Karpas-422 (cell line): ENCODE results near the gene TERB1. TPM values are rescaled to one million over a fixed set of nuclear protein-coding genes. Genes with fewer than 3 reads are reported as not detected.

Source experiments
- DNase-seq: peaks from one replicate; pipeline ENCODE4 v3.0.0-alpha.2; 2015
- H2AFZ ChIP-seq: fragments of 200-600 bp; sonication (generic); 2 replicates; pipeline ENCODE4 v1.6.1; 2014; ENCODE audit warnings: antibody characterized with exemption, low read length, mixed read lengths
- H3K27ac ChIP-seq: fragments of 200-600 bp; sonication (generic); 2 replicates; pipeline ENCODE4 v1.5.1; 2014; ENCODE audit warnings: mild to moderate bottlenecking, low read length, moderate library complexity
- H3K27me3 ChIP-seq: fragments of 200-600 bp; sonication (generic); 2 replicates; pipeline ENCODE4 v1.6.1; 2014; ENCODE audit warnings: low read length, mixed read lengths
- H3K36me3 ChIP-seq: fragments of 200-600 bp; sonication (generic); 2 replicates; pipeline ENCODE4 v1.6.1; 2014; ENCODE audit warnings: low read length, mixed read lengths; ENCODE audit not compliant: insufficient read depth
- H3K4me1 ChIP-seq: fragments of 200-600 bp; sonication (generic); 2 replicates; pipeline ENCODE4 v1.6.1; 2014; ENCODE audit warnings: mild to moderate bottlenecking, low read length, mixed read lengths
- H3K4me2 ChIP-seq: fragments of 200-600 bp; sonication (generic); 2 replicates; pipeline ENCODE4 v1.6.1; 2014; ENCODE audit warnings: low read length, low read depth, mild to moderate bottlenecking; ENCODE audit not compliant: poor library complexity, severe bottlenecking
- H3K4me3 ChIP-seq: fragments of 200-600 bp; sonication (generic); 2 replicates; pipeline ENCODE4 v1.5.1; 2014; ENCODE audit warnings: mild to moderate bottlenecking, antibody characterized with exemption, low read length, mixed read lengths
- H3K79me2 ChIP-seq: fragments of 200-600 bp; sonication (generic); 2 replicates; pipeline ENCODE4 v1.6.1; 2014; ENCODE audit warnings: mild to moderate bottlenecking, low read length, mixed read lengths
- H3K9ac ChIP-seq: fragments of 200-600 bp; sonication (generic); 2 replicates; pipeline ENCODE4 v1.6.0; 2014; ENCODE audit warnings: low read length
- H3K9me2 ChIP-seq: fragments of 200-600 bp; sonication (generic), shearing (Covaris generic); replicated peaks from 2 replicates; pipeline ENCODE4 v1.6.0; 2014; ENCODE audit warnings: mild to moderate bottlenecking, low read length, moderate library complexity; ENCODE audit not compliant: insufficient read depth
- H3K9me3 ChIP-seq: fragments of 300-700, 200-600 bp; sonication (generic); 2 replicates; pipeline ENCODE4 v1.6.1; 2014; ENCODE audit warnings: low read length, mixed read lengths
- H4K20me1 ChIP-seq: fragments of 200-600 bp; sonication (generic); 2 replicates; pipeline ENCODE4 v1.6.1; 2014; ENCODE audit warnings: mild to moderate bottlenecking, antibody characterized with exemption, low read length, low read depth; ENCODE audit not compliant: insufficient read depth
- total RNA-seq: library from RNA; depleted of rRNA; stranded (reverse); fragments of >200 nt; shearing (Covaris generic); gene quantifications from 2 replicates; pipeline ENCODE4 v1.2.3, GENCODE V29; 2014; ENCODE audit warnings: low replicate concordance; rRNA removed

Gene TERB1, protein sequence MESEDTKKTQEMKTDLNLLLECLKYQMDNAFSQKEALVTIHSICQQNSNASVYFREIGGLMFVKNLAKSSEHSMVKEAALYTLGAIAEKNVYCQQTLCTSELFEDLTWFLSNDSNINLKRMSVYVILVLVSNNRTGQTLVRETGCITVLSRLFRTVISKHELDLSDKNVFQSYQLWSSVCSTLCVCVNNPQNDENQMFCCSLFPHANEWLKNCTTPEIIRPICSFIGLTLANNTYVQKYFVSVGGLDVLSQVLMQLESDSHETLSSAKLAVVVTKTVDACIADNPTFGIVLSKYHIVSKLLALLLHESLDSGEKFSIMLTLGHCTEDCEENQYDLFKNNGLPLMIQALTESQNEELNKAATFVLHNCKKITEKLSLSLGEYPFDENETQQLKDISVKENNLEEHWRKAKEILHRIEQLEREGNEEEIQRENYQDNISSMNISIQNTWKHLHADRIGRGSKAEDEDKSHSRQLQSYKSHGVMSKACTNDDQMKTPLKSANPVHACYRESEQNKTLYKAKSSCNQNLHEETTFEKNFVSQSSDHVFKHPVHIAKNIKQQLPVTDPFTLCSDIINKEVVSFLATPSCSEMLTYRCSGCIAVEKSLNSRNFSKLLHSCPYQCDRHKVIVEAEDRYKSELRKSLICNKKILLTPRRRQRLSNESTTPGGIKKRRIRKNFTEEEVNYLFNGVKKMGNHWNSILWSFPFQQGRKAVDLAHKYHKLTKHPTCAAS
- total RNA-seq: not detected in 2 replicates

DNA sequence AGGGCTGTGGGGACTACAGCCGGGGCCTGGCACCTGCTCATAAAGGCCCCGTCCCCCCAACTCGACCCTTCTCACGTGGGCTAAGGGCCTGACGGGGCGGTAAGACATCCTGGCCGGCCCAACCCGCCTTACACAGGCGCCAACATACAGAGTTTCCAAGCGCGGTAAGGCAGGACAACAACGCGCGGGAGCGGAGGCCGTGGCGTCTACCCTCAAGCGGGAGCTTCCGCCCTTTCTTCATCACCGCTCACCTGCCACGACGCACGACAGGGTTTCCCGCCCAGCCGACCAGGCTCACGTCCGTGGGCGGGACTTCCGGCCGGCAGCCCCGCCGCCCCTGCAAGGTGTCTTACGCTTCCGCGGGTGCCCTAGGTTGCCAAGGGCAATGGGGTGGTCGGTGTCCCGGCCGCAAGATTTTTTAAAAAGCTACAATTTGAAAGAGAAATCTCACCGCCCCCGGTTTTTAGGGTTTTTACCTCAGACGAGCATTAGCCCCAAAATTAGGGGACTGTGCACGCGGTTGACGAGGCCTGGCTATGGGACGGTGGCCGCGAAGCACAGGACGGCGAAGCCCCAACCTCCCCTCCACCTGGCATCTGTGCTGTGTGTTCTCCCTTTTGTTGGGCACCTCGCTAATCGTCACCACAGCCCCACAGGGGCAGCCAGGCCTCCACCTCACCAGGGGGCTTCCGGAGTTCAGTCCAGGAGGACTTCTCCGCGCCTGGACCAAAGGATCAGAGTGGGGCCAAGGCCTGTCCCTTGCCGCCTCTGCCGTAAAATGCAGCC is at the start of gene TERB1:
Gene TERB1, minus strand, starts transcription at position 265 of the 786 bp plus-strand sequence. CDS start 4,786 bp downstream, outside the sequence.
- Histone ChIP-seq H3K9ac (no peak within 1 kb of the TSS), H3K27ac (no peak within 1 kb of the TSS), H3K4me2 (no peak within 1 kb of the TSS), H4K20me1 (no peaks in the 10 kb centered on the region), H3K9me2 (no peaks in the 10 kb centered on the region), H3K4me1 (no peaks in the 10 kb centered on the region), H3K4me3 (no peak within 1 kb of the TSS), H2AFZ (no peak within 1 kb of the TSS), H3K27me3 (no peaks in the 10 kb centered on the region), H3K79me2 (no peaks in the 10 kb centered on the region), H3K9me3 (no peaks in the 10 kb centered on the region), H3K36me3 (peaks cover 26% of the 10 kb centered on the region; the same call in 1 of the 2 replicates)
- DNase-seq: no peak

DNA sequence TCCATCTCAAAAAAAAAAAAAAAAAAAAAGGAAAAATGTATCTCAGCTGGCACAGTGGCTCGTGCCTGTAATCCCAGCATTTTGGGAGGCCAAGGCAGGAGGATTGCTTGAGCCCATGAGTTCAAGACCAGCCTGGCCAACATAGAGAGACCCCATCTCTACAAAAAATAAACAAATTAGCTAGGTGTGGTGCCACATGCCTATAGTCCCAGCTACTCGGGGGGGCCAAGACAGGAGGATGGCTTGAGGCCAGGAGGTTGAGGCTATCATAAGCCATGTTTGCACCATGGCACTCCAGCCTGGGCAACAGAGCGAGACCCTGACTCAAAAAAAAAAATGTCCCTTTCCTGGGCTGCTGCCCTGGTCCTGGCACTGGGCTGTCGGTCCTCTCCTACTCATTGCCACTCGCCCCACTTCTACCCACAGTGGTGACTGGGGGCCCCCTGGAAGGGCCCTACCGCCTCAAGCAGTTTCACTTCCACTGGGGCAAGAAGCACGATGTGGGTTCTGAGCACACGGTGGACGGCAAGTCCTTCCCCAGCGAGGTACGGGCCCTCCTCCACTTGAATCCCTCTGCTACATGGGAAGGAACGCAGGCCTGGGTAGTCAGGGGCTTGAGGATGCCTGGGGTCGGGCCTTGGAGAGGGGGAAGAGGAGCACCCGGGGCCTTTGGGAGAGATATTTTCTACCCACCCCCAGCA is 48.9 kb upstream of the TERB1 start:
- Histone ChIP-seq H3K27me3 (no peaks in the 10 kb centered on the region), H3K27ac (no peak overlapping the region), H3K36me3 (no peaks in the 10 kb centered on the region), H4K20me1 (no peaks in the 10 kb centered on the region), H3K79me2 (no peaks in the 10 kb centered on the region), H2AFZ (no peak overlapping the region), H3K4me3 (no peak overlapping the region), H3K9me2 (no peaks in the 10 kb centered on the region), H3K4me1 (peaks cover 10% of the 10 kb centered on the region), H3K9ac (no peak overlapping the region), H3K4me2 (no peak overlapping the region), H3K9me3 (no peaks in the 10 kb centered on the region)
- no peak for DNase-seq

- no peak overlapping the region for H3K4me3 ChIP-seq
- H3K4me1 ChIP-seq: peaks cover 10% of the 10 kb centered on the region
- H2AFZ ChIP-seq: no peak overlapping the region
- H3K27ac ChIP-seq: no peak overlapping the region
- no peaks in the 10 kb centered on the region for H3K36me3 ChIP-seq
- H3K9ac ChIP-seq: no peak overlapping the region
- DNase-seq: no peak
- no peaks in the 10 kb centered on the region for H4K20me1 ChIP-seq
- no peaks in the 10 kb centered on the region for H3K27me3 ChIP-seq
- no peaks in the 10 kb centered on the region for H3K79me2 ChIP-seq
- no peaks in the 10 kb centered on the region for H3K9me2 ChIP-seq
- no peaks in the 10 kb centered on the region for H3K9me3 ChIP-seq
- no peak overlapping the region for H3K4me2 ChIP-seq
These were observed 48.2 kb upstream of the TERB1 start for GRCh38 chr16:66849549-66849948.

- Histone ChIP-seq H4K20me1 (no peaks in the 10 kb centered on the region), H2AFZ (no peak overlapping the region), H3K27ac (no peak overlapping the region), H3K9me2 (no peaks in the 10 kb centered on the region), H3K79me2 (no peaks in the 10 kb centered on the region), H3K9ac (no peak overlapping the region), H3K4me2 (no peak overlapping the region), H3K9me3 (no peaks in the 10 kb centered on the region), H3K36me3 (no peaks in the 10 kb centered on the region), H3K4me3 (no peak overlapping the region), H3K4me1 (peaks cover 10% of the 10 kb centered on the region), H3K27me3 (no peaks in the 10 kb centered on the region)
- DNase-seq: no peak
These were observed 47.6 kb upstream of the TERB1 start for GRCh38 chr16:66849021-66849420.

DNA sequence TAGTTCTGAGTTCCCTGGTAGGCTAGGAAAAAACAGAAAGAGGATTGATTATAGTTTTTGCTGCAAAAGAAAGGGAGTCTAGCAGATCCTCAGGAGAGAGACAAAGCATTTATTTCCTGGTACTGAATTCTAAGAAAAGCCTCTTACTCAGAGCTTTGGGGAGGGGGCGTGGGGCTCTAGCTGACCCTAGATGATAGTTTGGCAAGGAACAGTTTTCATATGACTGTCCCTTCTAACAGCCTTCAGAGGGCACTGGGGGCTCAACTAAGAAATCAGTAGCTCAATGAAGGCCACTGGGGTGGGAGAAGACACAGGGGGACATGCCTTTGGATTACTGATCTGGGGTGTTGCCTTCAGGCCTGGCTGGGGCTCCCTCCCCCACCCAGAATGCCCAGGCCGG is 46.8 kb upstream of the TERB1 start:
- no peaks in the 10 kb centered on the region for H3K36me3 ChIP-seq
- DNase-seq: no peak
- no peaks in the 10 kb centered on the region for H3K9me3 ChIP-seq
- H3K9me2 ChIP-seq: no peaks in the 10 kb centered on the region
- H3K27ac ChIP-seq: no peak overlapping the region
- H3K27me3 ChIP-seq: no peaks in the 10 kb centered on the region
- no peak overlapping the region for H2AFZ ChIP-seq
- H3K4me1 ChIP-seq: peaks cover 10% of the 10 kb centered on the region
- no peak overlapping the region for H3K9ac ChIP-seq
- H4K20me1 ChIP-seq: no peaks in the 10 kb centered on the region
- no peak overlapping the region for H3K4me2 ChIP-seq
- H3K79me2 ChIP-seq: no peaks in the 10 kb centered on the region
- no peak overlapping the region for H3K4me3 ChIP-seq

DNA sequence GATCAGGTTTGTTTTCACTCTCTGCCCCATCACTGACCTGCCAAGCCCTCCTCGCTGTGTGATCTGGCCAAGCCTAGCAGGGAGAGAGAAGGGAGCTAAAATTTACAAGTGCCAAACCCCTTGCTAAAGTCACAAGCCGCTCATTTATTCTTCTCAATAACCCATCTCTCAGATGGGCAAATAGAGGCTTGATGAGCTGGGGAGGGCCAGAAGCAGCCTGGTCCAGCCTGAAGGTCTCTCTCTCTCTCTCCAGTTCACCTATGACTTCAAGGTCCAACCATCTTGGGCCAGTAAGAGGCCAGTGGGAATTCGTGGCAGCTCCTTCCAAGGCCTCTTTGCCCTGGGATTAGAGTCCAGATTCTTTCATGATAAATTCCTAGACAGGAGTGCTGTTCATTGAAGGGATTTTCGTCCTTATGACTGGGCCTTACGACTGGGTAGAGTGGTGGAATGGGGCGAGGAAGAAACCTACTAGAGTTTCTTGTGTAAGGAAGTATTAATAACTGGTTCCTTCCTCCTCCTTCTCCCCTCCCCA is 46.2 kb upstream of the TERB1 start:
- Histone ChIP-seq H3K79me2 (no peaks in the 10 kb centered on the region), H4K20me1 (no peaks in the 10 kb centered on the region), H3K9me3 (no peaks in the 10 kb centered on the region), H3K27me3 (no peaks in the 10 kb centered on the region), H3K4me3 (no peak overlapping the region), H3K9me2 (no peaks in the 10 kb centered on the region), H3K36me3 (no peaks in the 10 kb centered on the region), H3K9ac (no peak overlapping the region), H3K4me2 (no peak overlapping the region), H3K27ac (no peak overlapping the region), H2AFZ (no peak overlapping the region), H3K4me1 (peaks cover 10% of the 10 kb centered on the region)
- DNase-seq: no peak

- Histone ChIP-seq H3K4me3 (no peak overlapping the region), H4K20me1 (no peaks in the 10 kb centered on the region), H3K9ac (no peak overlapping the region), H3K36me3 (no peaks in the 10 kb centered on the region), H2AFZ (no peak overlapping the region), H3K4me2 (no peak overlapping the region), H3K79me2 (no peaks in the 10 kb centered on the region), H3K4me1 (peaks cover 10% of the 10 kb centered on the region), H3K27me3 (no peaks in the 10 kb centered on the region), H3K9me3 (no peaks in the 10 kb centered on the region), H3K27ac (no peak overlapping the region), H3K9me2 (no peaks in the 10 kb centered on the region)
- no peak for DNase-seq
These were observed 45.4 kb upstream of the TERB1 start for GRCh38 chr16:66846831-66847230.
